Activated naive CD8-positive, alpha-beta T cell (primary cell): ENCODE data around the gene KLHDC7B.
"Not testable (repeated sequence)": the region's sequence is repeated elsewhere in the genome, so short reads cannot be mapped to it uniquely, and the experiment has no call there.

Source experiments
- H3K27ac Mint-ChIP-seq: one replicate; pipeline ENCODE4 v1.8.0; 2021; ENCODE audit warnings: mixed read lengths
- H3K27me3 Mint-ChIP-seq: one replicate; pipeline ENCODE4 v1.8.0; 2021; ENCODE audit warnings: mixed read lengths
- H3K36me3 Mint-ChIP-seq: one replicate; pipeline ENCODE4 v1.8.0; 2021; ENCODE audit warnings: mixed read lengths
- H3K4me1 Mint-ChIP-seq: one replicate; pipeline ENCODE4 v1.8.0; 2021; ENCODE audit warnings: low read depth, mixed read lengths
- H3K4me3 Mint-ChIP-seq: one replicate; pipeline ENCODE4 v1.8.0; 2021; ENCODE audit warnings: mild to moderate bottlenecking, mixed read lengths
- H3K9me3 Mint-ChIP-seq: one replicate; pipeline ENCODE4 v1.8.0; 2021; ENCODE audit warnings: low read depth, mixed read lengths

Gene KLHDC7B

GRCh38 chr22:50507991-50508884, 37.5 kb upstream of the KLHDC7B start, which contains the start of gene NCAPH2:
TSS of gene NCAPH2 (plus strand) at chr22:50508224. CDS start at chr22:50508338, 114 bp downstream.
- Mint-ChIP-seq H3K4me3 (peak within 1 kb of the TSS; percentile 93), H3K36me3 (no peaks in the 10 kb centered on the region), H3K9me3 (no peaks in the 10 kb centered on the region), H3K27me3 (no peaks in the 10 kb centered on the region), H3K4me1 (peaks cover 12% of the 10 kb centered on the region), H3K27ac (peak within 1 kb of the TSS; percentile 96)

GRCh38 chr22:50508897-50509296, 36.8 kb upstream of the KLHDC7B start:
- H3K36me3 Mint-ChIP-seq = no peaks in the 10 kb centered on the region

GRCh38 chr22:50513175-50513574, 32.5 kb upstream of the KLHDC7B start:
- Mint-ChIP-seq H3K27ac (no peak overlapping the region), H3K36me3 (no peaks in the 10 kb centered on the region), H3K4me3 (no peak overlapping the region), H3K9me3 (no peaks in the 10 kb centered on the region), H3K27me3 (no peaks in the 10 kb centered on the region), H3K4me1 (peaks cover 20% of the 10 kb centered on the region)

More at GRCh38 chr22:50508897-50509296, 36.8 kb upstream of the KLHDC7B start:
- peak overlapping the region; percentile 96 for H3K27ac Mint-ChIP-seq
- peak overlapping the region; percentile 93 for H3K4me3 Mint-ChIP-seq
- no peaks in the 10 kb centered on the region for H3K27me3 Mint-ChIP-seq
- no peaks in the 10 kb centered on the region for H3K9me3 Mint-ChIP-seq
- peaks cover 14% of the 10 kb centered on the region for H3K4me1 Mint-ChIP-seq

GRCh38 chr22:50516068-50516467, 29.6 kb upstream of the KLHDC7B start:
- H3K27ac Mint-ChIP-seq = no peak overlapping the region
- H3K4me3 Mint-ChIP-seq = no peak overlapping the region
- no peaks in the 10 kb centered on the region for H3K9me3 Mint-ChIP-seq
- H3K36me3 Mint-ChIP-seq = no peaks in the 10 kb centered on the region
- H3K4me1 Mint-ChIP-seq = peaks cover 8% of the 10 kb centered on the region
- H3K27me3 Mint-ChIP-seq = no peaks in the 10 kb centered on the region

GRCh38 chr22:50516891-50517290, 28.8 kb upstream of the KLHDC7B start:
- Mint-ChIP-seq H3K4me3 (no peak overlapping the region), H3K9me3 (no peaks in the 10 kb centered on the region), H3K27me3 (no peaks in the 10 kb centered on the region), H3K36me3 (no peaks in the 10 kb centered on the region), H3K4me1 (peaks cover 8% of the 10 kb centered on the region), H3K27ac (no peak overlapping the region)

- no peak overlapping the region for H3K4me3 Mint-ChIP-seq
- no peaks in the 10 kb centered on the region for H3K9me3 Mint-ChIP-seq
- H3K36me3 Mint-ChIP-seq = no peaks in the 10 kb centered on the region
- H3K27me3 Mint-ChIP-seq = no peaks in the 10 kb centered on the region
- peaks cover 8% of the 10 kb centered on the region for H3K4me1 Mint-ChIP-seq
- H3K27ac Mint-ChIP-seq = no peak overlapping the region
These were observed 28.0 kb upstream of the KLHDC7B start for GRCh38 chr22:50517495-50518260.

- no peaks in the 10 kb centered on the region for H3K27me3 Mint-ChIP-seq
- H3K9me3 Mint-ChIP-seq = no peaks in the 10 kb centered on the region
- H3K4me1 Mint-ChIP-seq = peaks cover 9% of the 10 kb centered on the region
- H3K4me3 Mint-ChIP-seq = no peak overlapping the region
- H3K27ac Mint-ChIP-seq = no peak overlapping the region
- no peaks in the 10 kb centered on the region for H3K36me3 Mint-ChIP-seq
These were observed 27.1 kb upstream of the KLHDC7B start for GRCh38 chr22:50518606-50519005.

GRCh38 chr22:50519151-50519550, 26.5 kb upstream of the KLHDC7B start:
- no peaks in the 10 kb centered on the region for H3K27me3 Mint-ChIP-seq
- H3K27ac Mint-ChIP-seq = no peak overlapping the region
- no peaks in the 10 kb centered on the region for H3K9me3 Mint-ChIP-seq
- H3K36me3 Mint-ChIP-seq = no peaks in the 10 kb centered on the region
- no peak overlapping the region for H3K4me3 Mint-ChIP-seq
- H3K4me1 Mint-ChIP-seq = peaks cover 8% of the 10 kb centered on the region

GRCh38 chr22:50520184-50520583, 25.5 kb upstream of the KLHDC7B start:
- not testable (repeated sequence) for H3K36me3 Mint-ChIP-seq, H3K9me3 Mint-ChIP-seq, H3K4me3 Mint-ChIP-seq, H3K4me1 Mint-ChIP-seq, H3K27me3 Mint-ChIP-seq, H3K27ac Mint-ChIP-seq

GRCh38 chr22:50520826-50521453, 24.8 kb upstream of the KLHDC7B start:
- Mint-ChIP-seq H3K4me1 (peaks cover 7% of the 10 kb centered on the region), H3K9me3 (no peaks in the 10 kb centered on the region), H3K27me3 (no peaks in the 10 kb centered on the region), H3K36me3 (peaks cover 2% of the 10 kb centered on the region), H3K27ac (no peak overlapping the region), H3K4me3 (no peak overlapping the region)

GRCh38 chr22:50521710-50522109, 24.0 kb upstream of the KLHDC7B start:
- Mint-ChIP-seq H3K4me3 (no peak overlapping the region), H3K36me3 (peaks cover 2% of the 10 kb centered on the region), H3K9me3 (no peaks in the 10 kb centered on the region), H3K27me3 (no peaks in the 10 kb centered on the region), H3K27ac (no peak overlapping the region), H3K4me1 (peaks cover 7% of the 10 kb centered on the region)

- Mint-ChIP-seq H3K4me3 (no peak overlapping the region), H3K9me3 (no peaks in the 10 kb centered on the region), H3K36me3 (peaks cover 2% of the 10 kb centered on the region), H3K27ac (no peak overlapping the region), H3K27me3 (no peaks in the 10 kb centered on the region), H3K4me1 (peaks cover 12% of the 10 kb centered on the region)
These were observed 23.4 kb upstream of the KLHDC7B start for GRCh38 chr22:50522208-50522805.

- H3K27ac Mint-ChIP-seq = no peak overlapping the region
- peak overlapping the region; percentile 35 for H3K4me3 Mint-ChIP-seq
- H3K36me3 Mint-ChIP-seq = peaks cover 2% of the 10 kb centered on the region
- H3K9me3 Mint-ChIP-seq = no peaks in the 10 kb centered on the region
- H3K27me3 Mint-ChIP-seq = no peaks in the 10 kb centered on the region
- peaks cover 17% of the 10 kb centered on the region for H3K4me1 Mint-ChIP-seq
These were observed 22.8 kb upstream of the KLHDC7B start for GRCh38 chr22:50522806-50523438.

GRCh38 chr22:50523458-50523805, 22.3 kb upstream of the KLHDC7B start:
- Mint-ChIP-seq H3K9me3 (no peaks in the 10 kb centered on the region), H3K27ac (no peak overlapping the region), H3K36me3 (peaks cover 2% of the 10 kb centered on the region), H3K4me3 (peak overlapping the region; percentile 35), H3K4me1 (peaks cover 21% of the 10 kb centered on the region), H3K27me3 (no peaks in the 10 kb centered on the region)
